ENCODE measurements around the gene JMJD8.

GRCh38 chr16:693364-693763 lies 9.2 kb upstream of the JMJD8 start:
- TF ChIP-seq CTCF (IDR thresholded peaks at IDR 0.05 in 4 of 5, conservative IDR thresholded peaks at IDR 0.05 in 1 of 5) = no peak
- TF ChIP-seq POLR2A (IDR thresholded peaks at IDR 0.05) = no peak
